Smooth muscle cell (in vitro differentiated cells): ENCODE measurements around the gene HSPB6. TPM values are rescaled to one million over a fixed set of nuclear protein-coding genes. Genes with fewer than 3 reads are reported as not detected.

ENCODE experiments used
- DNase-seq: peaks from one replicate; lab custom pipeline; 2025; ENCODE audit not compliant: unreplicated experiment; lab: John Stamatoyannopoulos, UW
- H2AFZ ChIP-seq: fragments of 200-600 bp; sonication (generic); 2 replicates; pipeline ENCODE4 v1.6.0; 2016; ENCODE audit warnings: antibody characterized with exemption, low read depth, mild to moderate bottlenecking
- H3F3A ChIP-seq: fragments of 200-600 bp; sonication (generic); 2 replicates; pipeline ENCODE4 v1.6.0; 2017; ENCODE audit warnings: antibody characterized with exemption, low read depth
- H3K27ac ChIP-seq: fragments of 200-600 bp; sonication (generic); 2 replicates; pipeline ENCODE4 v1.5.1; 2016; ENCODE audit warnings: low read depth, mild to moderate bottlenecking
- H3K27me3 ChIP-seq: fragments of 200-600 bp; sonication (generic); 2 replicates; pipeline ENCODE4 v1.6.1; 2016; ENCODE audit warnings: low read depth, mild to moderate bottlenecking
- H3K36me3 ChIP-seq: fragments of 200-600 bp; sonication (generic); 2 replicates; pipeline ENCODE4 v1.5.1; 2016; ENCODE audit warnings: low read depth
- H3K4me1 ChIP-seq: fragments of 200-600 bp; sonication (generic); 2 replicates; pipeline ENCODE4 v1.5.1; 2016; ENCODE audit warnings: low read depth
- H3K4me2 ChIP-seq: fragments of 200-600 bp; sonication (generic); 2 replicates; pipeline ENCODE4 v1.6.0; 2016; ENCODE audit warnings: mild to moderate bottlenecking
- H3K4me3 ChIP-seq: fragments of 200-600 bp; sonication (generic); 2 replicates; pipeline ENCODE4 v1.5.1; 2016; ENCODE audit warnings: mild to moderate bottlenecking
- H3K79me2 ChIP-seq: fragments of 200-600 bp; sonication (generic); 2 replicates; pipeline ENCODE4 v1.6.0; 2016; ENCODE audit warnings: low read depth, mild to moderate bottlenecking
- H3K9ac ChIP-seq: fragments of 200-600 bp; sonication (generic); 2 replicates; pipeline ENCODE4 v1.6.0; 2016; ENCODE audit warnings: low read depth
- H3K9me3 ChIP-seq: fragments of 200-600 bp; sonication (generic); replicated peaks from 2 replicates; pipeline ENCODE4 v1.5.1; 2016; ENCODE audit warnings: low read depth
- H4K20me1 ChIP-seq: fragments of 200-600 bp; sonication (generic); 2 replicates; pipeline ENCODE4 v1.6.0; 2016; ENCODE audit warnings: low read depth
- CTCF ChIP-seq: fragments of 200-600 bp; sonication (generic); IDR thresholded peaks from 2 replicates; pipeline ENCODE4 v1.5.1; 2017; ENCODE audit warnings: borderline replicate concordance, mild to moderate bottlenecking, antibody characterized with exemption; ENCODE audit not compliant: insufficient read depth, poor library complexity, severe bottlenecking
- WGBS: methylation state at CpG from one replicate; pipeline ENCODE4 v1.1.7; 2016; ENCODE audit warnings: low lambda C conversion rate; 5-methylcytosine and 5-hydroxymethylcytosine counted together
- polyA plus RNA-seq: library from polyadenylated mRNA; unstranded; fragments of >200 nt; fragmentation: Nextera tagmentation; extraction: Ambion mirVana; gene quantifications from 2 replicates; pipeline ENCODE4 v1.2.1, GENCODE V29; 2016
- total RNA-seq: library from RNA; depleted of rRNA; stranded (reverse); fragments of >200 nt; gene quantifications from 2 replicates; pipeline ENCODE4 v1.2.3, GENCODE V29; 2014

Gene HSPB6
- total and polyA plus RNA-seq, 2 experiments from 2014 or later: 19.1 to 254 TPM

DNA sequence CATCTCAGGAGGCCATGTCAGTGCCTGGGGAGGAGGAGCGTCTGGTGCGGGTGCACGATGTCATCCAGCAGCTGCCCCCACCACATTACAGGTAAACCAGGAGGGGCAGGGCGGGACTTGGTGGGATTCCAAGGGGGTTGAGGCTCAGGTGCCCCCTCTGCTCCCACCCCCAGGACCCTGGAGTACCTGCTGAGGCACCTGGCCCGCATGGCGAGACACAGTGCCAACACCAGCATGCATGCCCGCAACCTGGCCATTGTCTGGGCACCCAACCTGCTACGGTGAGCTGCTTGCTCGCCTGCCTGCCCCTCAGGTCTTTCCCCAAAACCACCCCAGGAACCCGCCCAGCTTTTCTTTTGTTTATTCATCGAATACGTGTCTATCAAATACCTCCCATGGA, 25.8 kb upstream of the HSPB6 start:
- Histone ChIP-seq H4K20me1 (no peaks in the 10 kb centered on the region), H3K27ac (no peak overlapping the region), H3K27me3 (no peaks in the 10 kb centered on the region), H3K4me1 (no peaks in the 10 kb centered on the region), H3K4me2 (no peak overlapping the region), H3K36me3 (no peaks in the 10 kb centered on the region), H3K9me3 (no peaks in the 10 kb centered on the region), H3F3A (no peaks in the 10 kb centered on the region), H2AFZ (no peak overlapping the region), H3K79me2 (no peaks in the 10 kb centered on the region), H3K4me3 (no peak overlapping the region), H3K9ac (no peak overlapping the region)
- 98% methylated on average over 12 of the region's 12 CpGs for WGBS
- DNase-seq: no peak
- TF ChIP-seq CTCF: no peak

GRCh38 chr19:35781650-35782049, 24.8 kb upstream of the HSPB6 start:
- H3K36me3 ChIP-seq: no peaks in the 10 kb centered on the region
- H3K4me2 ChIP-seq: no peak overlapping the region
- no peaks in the 10 kb centered on the region for H3K4me1 ChIP-seq
- H3K27me3 ChIP-seq: no peaks in the 10 kb centered on the region
- TF ChIP-seq CTCF: no peak
- H3K9me3 ChIP-seq: no peaks in the 10 kb centered on the region
- 84% methylated on average over 9 of the region's 9 CpGs for WGBS
- H3F3A ChIP-seq: no peaks in the 10 kb centered on the region
- H3K27ac ChIP-seq: no peak overlapping the region
- DNase-seq: no peak
- no peaks in the 10 kb centered on the region for H3K79me2 ChIP-seq
- no peak overlapping the region for H3K9ac ChIP-seq
- H3K4me3 ChIP-seq: no peak overlapping the region
- no peaks in the 10 kb centered on the region for H4K20me1 ChIP-seq
- no peak overlapping the region for H2AFZ ChIP-seq

- DNase-seq: no peak
- 96% methylated on average over 20 of the region's 20 CpGs for WGBS
- no peaks in the 10 kb centered on the region for H3K9me3 ChIP-seq
- H3K79me2 ChIP-seq: no peaks in the 10 kb centered on the region
- no peaks in the 10 kb centered on the region for H3K36me3 ChIP-seq
- H3K27me3 ChIP-seq: no peaks in the 10 kb centered on the region
- no peak for TF ChIP-seq CTCF
- no peaks in the 10 kb centered on the region for H4K20me1 ChIP-seq
- no peak overlapping the region for H3K4me3 ChIP-seq
- H2AFZ ChIP-seq: no peak overlapping the region
- peaks cover 6% of the 10 kb centered on the region for H3K4me1 ChIP-seq
- no peak overlapping the region for H3K9ac ChIP-seq
- no peak overlapping the region for H3K27ac ChIP-seq
- H3F3A ChIP-seq: no peaks in the 10 kb centered on the region
- no peak overlapping the region for H3K4me2 ChIP-seq
Observed at GRCh38 chr19:35780717-35781116, 23.9 kb upstream of the HSPB6 start.

GRCh38 chr19:35780058-35780457, 23.2 kb upstream of the HSPB6 start:
- H3K4me3 ChIP-seq: no peak overlapping the region
- H3K9ac ChIP-seq: no peak overlapping the region
- 96% methylated on average over 14 of the region's 16 CpGs for whole genome bisulfite sequencing
- no peak overlapping the region for H3K27ac ChIP-seq
- TF ChIP-seq CTCF: no peak
- H3K36me3 ChIP-seq: no peaks in the 10 kb centered on the region
- H2AFZ ChIP-seq: no peak overlapping the region
- no peak for DNase-seq
- no peaks in the 10 kb centered on the region for H3K9me3 ChIP-seq
- no peaks in the 10 kb centered on the region for H3K27me3 ChIP-seq
- H3K79me2 ChIP-seq: no peaks in the 10 kb centered on the region
- H3K4me2 ChIP-seq: no peak overlapping the region
- no peaks in the 10 kb centered on the region for H3F3A ChIP-seq
- no peaks in the 10 kb centered on the region for H4K20me1 ChIP-seq
- peaks cover 6% of the 10 kb centered on the region for H3K4me1 ChIP-seq
